HepG2 (cell line): Measurements from ENCODE around the gene FITM2. TPM values are rescaled to one million over a fixed set of nuclear protein-coding genes. Genes with fewer than 3 reads are reported as not detected.
A peak's percentile ranks its signal among the peaks of the same experiment; 100 is the strongest.

ENCODE experiments used
- BRF2 ChIP-seq: sonication (generic); formaldehyde crosslinking; IDR thresholded peaks from 2 replicates; pipeline ENCODE4 v1.8.1; 2022; ENCODE audit warnings: mild to moderate bottlenecking, missing genetic modification reagents
- EHMT2 ChIP-seq: fragments of 200-600 bp; sonication (generic); IDR thresholded peaks from 2 replicates; pipeline ENCODE4 v1.7.0; 2017; ENCODE audit warnings: antibody characterized with exemption, low read depth, low read length, borderline replicate concordance
- FOXC1 ChIP-seq: sonication (generic); formaldehyde crosslinking; IDR thresholded peaks from 2 replicates; pipeline ENCODE4 v1.8.0; 2022; ENCODE audit warnings: mild to moderate bottlenecking, missing genetic modification reagents, borderline replicate concordance
- JUN ChIP-seq: sonication (generic); formaldehyde crosslinking; IDR thresholded peaks from 2 replicates; pipeline ENCODE4 v1.4.0; 2020; ENCODE audit warnings: mild to moderate bottlenecking, missing genetic modification reagents
- MIER2 ChIP-seq: IDR thresholded peaks from 2 replicates; pipeline ENCODE4 v1.6.1; 2016; ENCODE audit warnings: missing biosample characterization, missing genetic modification reagents
- MXD1 ChIP-seq: sonication (generic); formaldehyde crosslinking; IDR thresholded peaks from 2 replicates; pipeline ENCODE4 v1.4.0; 2020; ENCODE audit warnings: mild to moderate bottlenecking, missing genetic modification reagents
- NR0B2 ChIP-seq: sonication (generic); formaldehyde crosslinking; IDR thresholded peaks from 2 replicates; pipeline ENCODE4 v1.4.0; 2020; ENCODE audit warnings: mild to moderate bottlenecking, missing genetic modification reagents
- PRMT3 ChIP-seq: sonication (generic); formaldehyde crosslinking; IDR thresholded peaks from 2 replicates; pipeline ENCODE4 v1.8.1; 2022; ENCODE audit warnings: low read depth, mild to moderate bottlenecking, moderate library complexity, missing genetic modification reagents, borderline replicate concordance
- REST ChIP-seq, 2 experiments: IDR thresholded peaks; 2 replicates each; pipeline ENCODE4 v1.6.1; 2011 to 2012; ENCODE audit warnings: low read length in 2 of 2, borderline replicate concordance in 1 of 2, low read depth in 1 of 2, mild to moderate bottlenecking in 1 of 2, moderate library complexity in 1 of 2
- SALL1 ChIP-seq: sonication (generic); formaldehyde crosslinking; IDR thresholded peaks from 2 replicates; pipeline ENCODE4 v1.8.0; 2022; ENCODE audit warnings: mild to moderate bottlenecking, missing genetic modification reagents
- ZBED4 ChIP-seq: sonication (generic); formaldehyde crosslinking; IDR thresholded peaks from 2 replicates; pipeline ENCODE4 v1.4.0; 2020; ENCODE audit warnings: missing genetic modification reagents, borderline replicate concordance
- ZBTB34 ChIP-seq: sonication (generic); formaldehyde crosslinking; IDR thresholded peaks from 2 replicates; pipeline ENCODE4 v1.8.0; 2022; ENCODE audit warnings: mild to moderate bottlenecking, missing genetic modification reagents
- ZC3H4 ChIP-seq: sonication (generic); formaldehyde crosslinking; IDR thresholded peaks from 2 replicates; pipeline ENCODE4 v1.4.0; 2020; ENCODE audit warnings: missing genetic modification reagents, borderline replicate concordance
- ZNF484 ChIP-seq: sonication (generic); formaldehyde crosslinking; IDR thresholded peaks from 2 replicates; pipeline ENCODE4 v1.5.1; 2020; ENCODE audit warnings: mild to moderate bottlenecking, low read depth, missing genetic modification reagents, borderline replicate concordance
- ZNF580 ChIP-seq: IDR thresholded peaks from 2 replicates; pipeline ENCODE4 v1.6.1; 2016; ENCODE audit warnings: low read depth, borderline replicate concordance
- ZNF703 ChIP-seq: sonication (generic); formaldehyde crosslinking; IDR thresholded peaks from 2 replicates; pipeline ENCODE4 v1.5.1; 2020; ENCODE audit warnings: missing genetic modification reagents, mild to moderate bottlenecking, moderate library complexity, borderline replicate concordance
- polyA plus RNA-seq, 8 experiments: library from polyadenylated mRNA; depleted of rRNA in 3 of 8; stranded (reverse) in 7 of 8; unstranded in 1 of 8; fragments of >200 nt; fragmentation: Illumina TruSeq in 4 of 8; extraction: Trizol in 4 of 8; gene quantifications; 2 replicates each; pipeline versions ENCODE4 v1.2.1 to v1.2.3, GENCODE V29; 2011 to 2016; ENCODE audit warnings: low read depth in 4 of 8, missing spikeins in 1 of 8, mixed read lengths in 1 of 8; ENCODE audit not compliant: insufficient read depth in 1 of 8
- total RNA-seq, 5 experiments: library from RNA; depleted of rRNA; stranded (reverse); fragments of >200 nt; fragmentation: Illumina TruSeq; extraction: Trizol; gene quantifications; 2 replicates each; pipeline ENCODE4 v1.2.3, GENCODE V29; 2016; ENCODE audit warnings: low read depth in 1 of 5

Gene FITM2
- total and polyA plus RNA-seq, 2 of the 13 experiments (the other 11 are each of a cell fraction or from before 2014, with no cell fraction given), result 9.6 to 24.5 TPM

- peak; percentile 88 to 96 for TF ChIP-seq REST (IDR thresholded peaks at IDR 0.05; ENCODE audit: borderline replicate concordance in 1 of 2, low read depth in 1 of 2, low read length in 2 of 2)
- TF ChIP-seq ZNF580, result no peak
- peak; percentile 95 for TF ChIP-seq MIER2 (CRISPR knock-in tag)
- TF ChIP-seq ZC3H4 (CRISPR knock-in tag), result no peak
- TF ChIP-seq ZNF484 (CRISPR knock-in tag), result 0 out of 2 replicates have a peak, but pooled peaks have one; percentile 47
- TF ChIP-seq ZNF703 (CRISPR knock-in tag), result no peak
- no peak for TF ChIP-seq BRF2 (CRISPR knock-in tag)
- TF ChIP-seq MXD1 (CRISPR knock-in tag), result peak; percentile 41; the same call in 1 of the 2 replicates
- no peak for TF ChIP-seq ZBED4
- TF ChIP-seq PRMT3 (CRISPR knock-in tag), result no peak
- no peak for TF ChIP-seq JUN (CRISPR knock-in tag)
- TF ChIP-seq ZBTB34 (CRISPR knock-in tag), result no peak
- no peak for TF ChIP-seq FOXC1 (CRISPR knock-in tag)
- 0 out of 2 replicates have a peak, but pooled peaks have one; percentile 31 for TF ChIP-seq NR0B2 (CRISPR knock-in tag)
- TF ChIP-seq SALL1 (CRISPR knock-in tag), result peak; percentile 35
- peak; percentile 80; the same call in 1 of the 2 replicates for TF ChIP-seq EHMT2
These were observed 46.7 kb downstream of the FITM2 start (continued) for GRCh38 chr20:44264287-44264686.
